ENCODE results near the gene SNAP91.
"Not testable (repeated sequence)": the region's sequence is repeated elsewhere in the genome, so short reads cannot be mapped to it uniquely, and the experiment has no call there.

The SNAP91 gene

GRCh38 chr6:83574783-83575182 is 134.1 kb downstream of the SNAP91 start:
- H3K4me3 ChIP-seq (ENCODE audit: control insufficient read depth, low read depth, low read length) = no peak overlapping the region
- TF ChIP-seq, protein P1, sequence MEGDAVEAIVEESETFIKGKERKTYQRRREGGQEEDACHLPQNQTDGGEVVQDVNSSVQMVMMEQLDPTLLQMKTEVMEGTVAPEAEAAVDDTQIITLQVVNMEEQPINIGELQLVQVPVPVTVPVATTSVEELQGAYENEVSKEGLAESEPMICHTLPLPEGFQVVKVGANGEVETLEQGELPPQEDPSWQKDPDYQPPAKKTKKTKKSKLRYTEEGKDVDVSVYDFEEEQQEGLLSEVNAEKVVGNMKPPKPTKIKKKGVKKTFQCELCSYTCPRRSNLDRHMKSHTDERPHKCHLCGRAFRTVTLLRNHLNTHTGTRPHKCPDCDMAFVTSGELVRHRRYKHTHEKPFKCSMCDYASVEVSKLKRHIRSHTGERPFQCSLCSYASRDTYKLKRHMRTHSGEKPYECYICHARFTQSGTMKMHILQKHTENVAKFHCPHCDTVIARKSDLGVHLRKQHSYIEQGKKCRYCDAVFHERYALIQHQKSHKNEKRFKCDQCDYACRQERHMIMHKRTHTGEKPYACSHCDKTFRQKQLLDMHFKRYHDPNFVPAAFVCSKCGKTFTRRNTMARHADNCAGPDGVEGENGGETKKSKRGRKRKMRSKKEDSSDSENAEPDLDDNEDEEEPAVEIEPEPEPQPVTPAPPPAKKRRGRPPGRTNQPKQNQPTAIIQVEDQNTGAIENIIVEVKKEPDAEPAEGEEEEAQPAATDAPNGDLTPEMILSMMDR (IDR thresholded peaks at IDR 0.05; ENCODE audit: control insufficient read depth, insufficient read depth, low read depth, low read length, missing control alignments) = no peak
- DNase-seq (ENCODE audit: low read depth) = no peak

GRCh38 chr6:83571663-83572185 is 137.2 kb downstream of the SNAP91 start:
- not testable (repeated sequence) for DNase-seq (ENCODE audit: low read depth); H3K4me3 ChIP-seq (ENCODE audit: control insufficient read depth, low read depth, low read length)

- no peak for DNase-seq (ENCODE audit: low read depth)
- TF ChIP-seq, protein P1 (IDR thresholded peaks at IDR 0.05; ENCODE audit: control insufficient read depth, insufficient read depth, low read depth, low read length, missing control alignments) = no peak
- no peak overlapping the region for H3K4me3 ChIP-seq (ENCODE audit: control insufficient read depth, low read depth, low read length)
Observed at GRCh38 chr6:83558975-83559374, 149.9 kb downstream of the SNAP91 start.

GRCh38 chr6:83556871-83557270 is 152.0 kb downstream of the SNAP91 start:
- no peak overlapping the region for H3K4me3 ChIP-seq (ENCODE audit: control insufficient read depth, low read depth, low read length)
- no peak for DNase-seq (ENCODE audit: low read depth)
- TF ChIP-seq, protein P1 (IDR thresholded peaks at IDR 0.05; ENCODE audit: control insufficient read depth, insufficient read depth, low read depth, low read length, missing control alignments) = no peak

- DNase-seq (ENCODE audit: low read depth); H3K4me3 ChIP-seq (ENCODE audit: control insufficient read depth, low read depth, low read length): not testable (repeated sequence)
Observed at GRCh38 chr6:83551748-83552147, 157.2 kb downstream of the SNAP91 start.

- H3K4me3 ChIP-seq (ENCODE audit: control insufficient read depth, low read depth, low read length); DNase-seq (ENCODE audit: low read depth): not testable (repeated sequence)
Observed at GRCh38 chr6:83550482-83550881, 158.4 kb downstream of the SNAP91 start.

DNA sequence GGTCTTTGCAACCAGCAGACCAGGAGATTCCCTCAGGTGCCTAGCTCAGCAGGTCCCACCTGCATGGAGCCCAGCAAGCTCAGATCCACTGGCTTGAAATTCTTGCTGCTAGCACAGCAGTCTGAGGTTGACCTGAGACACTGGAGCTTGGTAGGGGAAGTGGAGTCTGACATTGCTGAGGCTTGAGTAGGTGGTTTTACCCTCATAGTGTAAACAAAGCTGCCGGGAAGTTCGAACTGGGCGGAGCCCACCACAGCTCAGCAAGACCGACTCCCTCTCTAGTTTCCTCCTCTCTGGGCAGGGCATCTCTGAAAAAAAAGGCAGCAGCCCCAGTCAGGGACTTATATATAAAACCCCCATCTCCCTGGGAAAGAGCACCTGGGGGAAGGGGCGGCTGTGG is 162.3 kb downstream of the SNAP91 start:
- TF ChIP-seq, protein P1 (IDR thresholded peaks at IDR 0.05; ENCODE audit: control insufficient read depth, insufficient read depth, low read depth, low read length, missing control alignments) = no peak
- H3K4me3 ChIP-seq (ENCODE audit: control insufficient read depth, low read depth, low read length) = no peak overlapping the region
- no peak for DNase-seq (ENCODE audit: low read depth)

GRCh38 chr6:83539678-83540077 is 169.2 kb downstream of the SNAP91 start:
- TF ChIP-seq, protein P1 (IDR thresholded peaks at IDR 0.05; ENCODE audit: control insufficient read depth, insufficient read depth, low read depth, low read length, missing control alignments) = no peak
- H3K4me3 ChIP-seq (ENCODE audit: control insufficient read depth, low read depth, low read length) = no peak overlapping the region
- no peak for DNase-seq (ENCODE audit: low read depth)
